H1 (cell line): ENCODE data around the gene CLCNKB. TPM values are rescaled to one million over a fixed set of nuclear protein-coding genes. Genes with fewer than 3 reads are reported as not detected.

ENCODE experiments used
- CTCF ChIA-PET: fragments of 300-600 bp; sonication (Branson Sonifier 250); formaldehyde crosslinking; loops from one replicate; lab custom pipeline; 2021; ENCODE audit not compliant: partially characterized antibody; lab: Charles Lee
- POLR2A ChIA-PET: fragments of 300-600 bp; sonication (Branson Sonifier 250); formaldehyde crosslinking; loops from one replicate; lab custom pipeline; 2021; ENCODE audit warnings: inconsistent platforms; ENCODE audit not compliant: partially characterized antibody; lab: Charles Lee
- DNase-seq, 2 experiments: peaks; one replicate each; pipeline versions ENCODE4 v3.0.0 to v3.0.0-alpha.2; 2010 to 2022; ENCODE audit warnings: low spot score in 2 of 2, low read depth in 1 of 2, mixed read lengths in 1 of 2
- FAIRE-seq: peaks from 2 replicates; lab custom pipeline; 2011; peaks lifted over from hg19 to GRCh38; lab: Jason Lieb, UNC
- H2AFZ ChIP-seq: 2 replicates; pipeline ENCODE4 v1.8.1; 2012; ENCODE audit warnings: low read length, inconsistent platforms
- H2AK5ac ChIP-seq: 2 replicates; pipeline ENCODE4 v1.6.1; 2013; ENCODE audit warnings: low read depth, low read length
- H2BK120ac ChIP-seq: replicated peaks from 2 replicates; pipeline ENCODE3; 2013; ENCODE audit warnings: low read depth, low read length, inconsistent platforms
- H2BK12ac ChIP-seq: 2 replicates; pipeline ENCODE4 v1.6.1; 2013; ENCODE audit warnings: low read depth, low read length
- H2BK15ac ChIP-seq: 2 replicates; pipeline ENCODE4 v1.6.1; 2013; ENCODE audit warnings: low read length
- H2BK20ac ChIP-seq: 2 replicates; pipeline ENCODE4 v1.6.1; 2013; ENCODE audit warnings: low read length
- H2BK5ac ChIP-seq: 2 replicates; pipeline ENCODE4 v1.6.1; 2013; ENCODE audit warnings: low read depth, low read length
- H3K14ac ChIP-seq: 2 replicates; pipeline ENCODE4 v1.6.1; 2013; ENCODE audit warnings: inconsistent platforms; ENCODE audit not compliant: insufficient read length
- H3K18ac ChIP-seq: 2 replicates; pipeline ENCODE4 v1.6.1; 2013; ENCODE audit warnings: low read length; ENCODE audit errors: extremely low read depth
- H3K23ac ChIP-seq: 2 replicates; pipeline ENCODE4 v1.6.1; 2013; ENCODE audit warnings: inconsistent platforms; ENCODE audit not compliant: insufficient read length
- H3K23me2 ChIP-seq: 2 replicates; pipeline ENCODE4 v1.6.1; 2013; ENCODE audit warnings: low read depth, low read length
- H3K27ac ChIP-seq: 2 replicates; pipeline ENCODE4 v1.6.1; 2011; ENCODE audit warnings: low read depth, low read length, inconsistent platforms
- H3K27me3 ChIP-seq, 4 experiments: replicated peaks in 1 of 4; 1 replicate in 1 of 4; 2 replicates in 3 of 4; pipeline versions ENCODE4 v1.6.1 to v1.8.1; 2011 to 2013; ENCODE audit warnings: low read length in 3 of 4, mild to moderate bottlenecking in 3 of 4, inconsistent platforms in 2 of 4, mixed read lengths in 2 of 4, moderate library complexity in 1 of 4; ENCODE audit not compliant: control insufficient read depth in 3 of 4, insufficient read depth in 3 of 4; ENCODE audit errors: extremely low read depth in 1 of 4
- H3K36me3 ChIP-seq, 4 experiments: 2 replicates each; pipeline versions ENCODE4 v1.6.1 to v1.8.1; 2011 to 2013; ENCODE audit warnings: mild to moderate bottlenecking in 4 of 4, low read length in 3 of 4, moderate library complexity in 2 of 4, control low read depth in 1 of 4, inconsistent platforms in 1 of 4; ENCODE audit not compliant: insufficient read depth in 4 of 4, control insufficient read depth in 2 of 4
- H3K4ac ChIP-seq: replicated peaks from 2 replicates; pipeline ENCODE3; 2013; ENCODE audit warnings: low read length, low read depth, mixed read lengths, inconsistent platforms; ENCODE audit not compliant: insufficient read length
- H3K4me1 ChIP-seq, 4 experiments: replicated peaks in 1 of 4; 1 replicate in 1 of 4; 2 replicates in 3 of 4; pipeline versions ENCODE4 v1.6.1 to v1.8.1; 2011 to 2013; ENCODE audit warnings: low read length in 3 of 4, inconsistent platforms in 2 of 4, mixed read lengths in 1 of 4; ENCODE audit not compliant: insufficient read depth in 4 of 4, control insufficient read depth in 3 of 4
- H3K4me2 ChIP-seq, 2 experiments: 2 replicates each; pipeline versions ENCODE4 v1.6.1 to v1.8.1; 2011 to 2013; ENCODE audit warnings: low read depth in 2 of 2, low read length in 2 of 2, control low read depth in 1 of 2, inconsistent platforms in 1 of 2, mild to moderate bottlenecking in 1 of 2; ENCODE audit not compliant: insufficient read depth in 1 of 2
- H3K4me3 ChIP-seq, 4 experiments: fragments of 200-600, 300-600 bp in 1 of 4; sonication (generic), shearing (Covaris generic), sonication (Bioruptor Twin) in 1 of 4; 2 replicates each; pipeline versions ENCODE4 v1.5.1 to v1.8.1; 2011 to 2016; ENCODE audit warnings: low read length in 4 of 4, low read depth in 3 of 4, control low read depth in 2 of 4, inconsistent platforms in 2 of 4, mild to moderate bottlenecking in 2 of 4, mixed read lengths in 1 of 4, moderate library complexity in 1 of 4; ENCODE audit not compliant: insufficient read depth in 2 of 4; ENCODE audit errors: extremely low read depth in 1 of 4
- H3K56ac ChIP-seq: replicated peaks from 2 replicates; pipeline ENCODE3; 2013; ENCODE audit warnings: low read depth, mild to moderate bottlenecking, mixed read lengths, low read length, inconsistent platforms; ENCODE audit not compliant: insufficient read length
- H3K79me1 ChIP-seq: 2 replicates; pipeline ENCODE4 v1.6.1; 2013; ENCODE audit warnings: low read depth, low read length, control low read depth
- H3K79me2 ChIP-seq, 2 experiments: 2 replicates each; pipeline versions ENCODE4 v1.6.1 to v1.8.1; 2012 to 2013; ENCODE audit warnings: low read length in 2 of 2, mild to moderate bottlenecking in 2 of 2, inconsistent platforms in 1 of 2; ENCODE audit not compliant: insufficient read depth in 2 of 2, control insufficient read depth in 1 of 2
- H3K9ac ChIP-seq, 4 experiments: replicated peaks in 1 of 4; 1 replicate in 1 of 4; 2 replicates in 3 of 4; pipeline versions ENCODE4 v1.6.1 to v1.8.1; 2011 to 2013; ENCODE audit warnings: low read depth in 3 of 4, low read length in 3 of 4, control low read depth in 2 of 4, mild to moderate bottlenecking in 2 of 4, moderate library complexity in 2 of 4, inconsistent platforms in 1 of 4; ENCODE audit errors: extremely low read depth in 1 of 4
- H3K9me3 ChIP-seq, 2 experiments: 2 replicates each; pipeline versions ENCODE4 v1.6.1 to v1.8.1; 2012 to 2013; ENCODE audit warnings: mild to moderate bottlenecking in 2 of 2, moderate library complexity in 2 of 2, control low read depth in 1 of 2, inconsistent platforms in 1 of 2, low read depth in 1 of 2, low read length in 1 of 2, mixed read lengths in 1 of 2; ENCODE audit not compliant: insufficient read depth in 2 of 2
- H4K20me1 ChIP-seq, 2 experiments: replicated peaks in 1 of 2; 2 replicates each; pipeline versions ENCODE3 to v1.8.1; 2011 to 2013; ENCODE audit warnings: inconsistent platforms in 2 of 2, low read length in 2 of 2, mild to moderate bottlenecking in 1 of 2; ENCODE audit not compliant: insufficient read depth in 2 of 2, control insufficient read depth in 1 of 2
- H4K5ac ChIP-seq: 2 replicates; pipeline ENCODE4 v1.6.1; 2013; ENCODE audit warnings: low read length, low read depth, mixed read lengths, inconsistent platforms; ENCODE audit not compliant: insufficient read length
- H4K8ac ChIP-seq: 2 replicates; pipeline ENCODE4 v1.8.0; 2013; ENCODE audit warnings: mild to moderate bottlenecking, moderate library complexity, low read length, inconsistent platforms; ENCODE audit not compliant: insufficient read depth; ENCODE audit errors: extremely low read depth
- H4K91ac ChIP-seq: replicated peaks from 2 replicates; pipeline ENCODE3; 2013; ENCODE audit warnings: low read length, mixed read lengths, inconsistent platforms; ENCODE audit not compliant: insufficient read length
- BCL11A ChIP-seq, 2 experiments: IDR thresholded peaks; one replicate each; pipeline ENCODE4 v1.6.1; 2011; ENCODE audit warnings: low read depth in 2 of 2, low read length in 2 of 2, mild to moderate bottlenecking in 2 of 2
- CBX5 ChIP-seq: fragments of 300-800, 300-1000 bp; sonication (generic); IDR thresholded peaks from 2 replicates; pipeline ENCODE4 v1.7.1; 2016; ENCODE audit warnings: antibody characterized with exemption, low read length, low read depth
- CEBPB ChIP-seq: IDR thresholded peaks from 2 replicates; pipeline ENCODE4 v1.6.1; 2012; ENCODE audit warnings: low read depth, low read length
- EP300 ChIP-seq, 2 experiments: IDR thresholded peaks; 1 replicate in 1 of 2; 2 replicates in 1 of 2; pipeline ENCODE4 v1.6.1; 2011 to 2012; ENCODE audit warnings: low read depth in 2 of 2, low read length in 2 of 2, mild to moderate bottlenecking in 2 of 2, borderline replicate concordance in 1 of 2, inconsistent platforms in 1 of 2, moderate library complexity in 1 of 2
- EZH2 ChIP-seq: fragments of 200-600 bp; sonication (generic); IDR thresholded peaks from 2 replicates; pipeline ENCODE4 v1.7.1; 2012; ENCODE audit warnings: low read depth, mild to moderate bottlenecking, moderate library complexity, low read length, inconsistent platforms; ENCODE audit not compliant: severe bottlenecking
- MAFK ChIP-seq: IDR thresholded peaks from 2 replicates; pipeline ENCODE4 v1.6.1; 2012; ENCODE audit warnings: low read depth, mild to moderate bottlenecking, improper control_type of control experiment, low read length
- NANOG ChIP-seq: IDR thresholded peaks from 2 replicates; pipeline ENCODE4 v1.6.1; 2011; ENCODE audit warnings: low read length, low read depth, mild to moderate bottlenecking, inconsistent platforms; ENCODE audit not compliant: insufficient read depth, poor library complexity, severe bottlenecking
- POLR2A ChIP-seq, 2 experiments: IDR thresholded peaks; 1 replicate in 1 of 2; 2 replicates in 1 of 2; pipeline ENCODE4 v1.6.1; 2011; ENCODE audit warnings: low read depth in 2 of 2, low read length in 2 of 2, mild to moderate bottlenecking in 2 of 2; ENCODE audit errors: control extremely low read depth in 1 of 2
- SAP30 ChIP-seq: fragments of 300-600 bp; sonication (generic); IDR thresholded peaks from 2 replicates; pipeline ENCODE4 v1.7.1; 2012; ENCODE audit warnings: low read length, moderate library complexity, mild to moderate bottlenecking, inconsistent platforms; ENCODE audit not compliant: insufficient read depth, insufficient replicate concordance
- SIRT6 ChIP-seq: IDR thresholded peaks from one replicate; pipeline ENCODE4 v1.7.1; 2012; ENCODE audit warnings: low read length, inconsistent platforms
- ZNF274 ChIP-seq: IDR thresholded peaks from 2 replicates; pipeline ENCODE4 v1.7.0; 2012; ENCODE audit warnings: low read length, borderline replicate concordance; ENCODE audit errors: extremely low read depth
- WGBS, 2 experiments: shearing (Covaris generic) in 1 of 2; methylation state at CpG; one replicate each; pipeline versions ENCODE4 v1.1.6 to v1.1.7; 2013 to 2015; ENCODE audit warnings: low lambda C conversion rate in 2 of 2, mixed read lengths in 2 of 2, inconsistent platforms in 1 of 2, low coverage in 1 of 2, missing lambda C conversion rate in 1 of 2; ENCODE audit not compliant: insufficient replicate concordance in 2 of 2, insufficient coverage in 1 of 2, insufficient read length in 1 of 2; ENCODE audit errors: extremely low coverage in 1 of 2, missing lambda C conversion rate in 1 of 2; 5-methylcytosine and 5-hydroxymethylcytosine counted together
- polyA plus RNA-seq, 7 experiments: library from polyadenylated mRNA; depleted of rRNA in 3 of 7; stranded (reverse) in 5 of 7; unstranded in 2 of 7; fragments of >200 nt in 5 of 7; fragments of 200-250 nt in 2 of 7; gene quantifications; 1 replicate in 5 of 7; 2 replicates in 1 of 7; 4 replicates in 1 of 7; pipeline versions ENCODE4 v1.2.1 to v1.2.3, GENCODE V29; 2011 to 2013; ENCODE audit warnings: missing spikeins in 2 of 7, mixed read lengths in 2 of 7
- total RNA-seq: library from RNA; stranded (reverse); fragmentation: NEBNext Ultra II Directional; extraction: Animal tissue kit (Norgen Biotek cat#: 25700); gene quantifications from 2 replicates; pipeline ENCODE4 v1.2.1, GENCODE V29; 2021

Gene CLCNKB
- total and polyA plus RNA-seq, 2 of the 8 experiments (the other 6 are each of a cell fraction or from before 2014, with no cell fraction given) = 1.2 to 3.5 TPM

DNA sequence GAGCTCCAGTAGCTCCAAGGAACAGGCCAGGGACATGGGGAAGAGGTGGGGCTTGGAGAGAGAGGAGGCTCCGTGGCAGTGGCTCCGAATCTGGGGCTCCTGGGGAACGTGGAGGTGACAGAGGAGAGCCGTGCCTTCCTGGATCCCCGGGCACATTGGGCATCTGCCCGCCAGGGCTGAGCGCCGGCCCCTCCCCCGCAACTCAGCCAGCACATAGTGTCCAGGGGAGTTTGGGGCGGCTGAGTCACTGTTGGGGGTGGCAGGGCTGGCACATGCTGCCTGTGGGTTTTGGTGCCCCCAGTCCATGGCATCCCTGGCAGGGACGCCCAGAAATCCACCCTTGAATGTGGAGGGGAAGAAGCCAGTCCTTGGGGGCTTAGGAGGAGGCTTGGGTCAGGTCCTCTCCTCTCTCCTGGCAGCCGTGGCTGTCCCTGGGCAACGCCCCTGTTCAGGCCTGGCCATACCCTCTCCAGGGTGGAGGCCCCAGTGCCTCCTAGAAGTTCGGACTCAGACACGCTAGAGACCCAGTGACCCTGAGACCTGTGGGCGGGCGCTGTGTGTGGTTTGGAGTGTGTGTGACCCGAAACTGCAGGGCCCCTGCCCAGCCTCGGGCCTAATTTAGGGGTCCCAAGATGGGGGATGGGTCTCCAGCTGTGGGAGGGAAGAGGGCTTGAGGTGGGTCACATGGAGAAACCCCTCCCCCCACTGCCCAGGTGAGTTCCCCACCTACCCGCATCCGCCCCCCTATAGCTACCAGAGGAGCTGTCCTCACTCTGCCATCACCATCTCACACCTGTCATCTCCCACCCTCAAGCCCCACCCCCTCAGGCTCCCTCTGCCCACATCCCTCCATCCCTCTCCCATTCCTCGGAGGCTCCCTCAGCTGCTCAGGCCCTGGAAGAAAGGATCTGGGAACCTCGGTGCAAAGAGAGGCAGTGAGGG lies 27.4 kb upstream of the CLCNKB start:
- peak overlapping the region; percentile 81; the same call in 1 of the 2 replicates for H2BK15ac ChIP-seq
- H3K36me3 ChIP-seq = no peaks in the 10 kb centered on the region
- H3K4me2 ChIP-seq = no peak overlapping the region
- H4K8ac ChIP-seq = peak overlapping the region; percentile 26; the same call in 1 of the 2 replicates
- POLR2A ChIA-PET = interaction anchor here (0.6 to 1.3 kb wide), 4 partner anchors 9 to 249 kb away, joined by 3 to 5 read pairs (median 3); no protein-coding TSS in a partner anchor
- no peak overlapping the region for H4K91ac ChIP-seq
- H2BK5ac ChIP-seq = peak overlapping the region; percentile 16; the same call in 1 of the 2 replicates
- H2AFZ ChIP-seq = no peak overlapping the region
- peaks cover 0 to 2% (median 0%) of the 10 kb centered on the region in 4 experiments; a peak in 1 of 7 replicates for H3K27me3 ChIP-seq
- FAIRE-seq (no peak), DNase-seq (no peak)
- H3K9me3 ChIP-seq = no peaks in the 10 kb centered on the region
- H3K9ac ChIP-seq = no peak overlapping the region
- no peak overlapping the region for H4K5ac ChIP-seq
- no peak overlapping the region for H3K14ac ChIP-seq
- no peaks in the 10 kb centered on the region for H3K79me1 ChIP-seq
- H2BK120ac ChIP-seq = no peak overlapping the region
- no peak overlapping the region for H2BK20ac ChIP-seq
- WGBS, 2 experiments = 88% methylated on average over 22 of the region's 23 CpGs; no CpG with 5 or more reads in 1 of the 2 experiments
- no peak overlapping the region for H2AK5ac ChIP-seq
- H2BK12ac ChIP-seq = peak overlapping the region; percentile 68; the same call in 1 of the 2 replicates
- no peak overlapping the region for H3K23ac ChIP-seq
- CTCF ChIA-PET = interaction anchor here (0.9 to 6.6 kb wide), 8 partner anchors 9 to 92 kb away, joined by 3 to 41 read pairs (median 3); no protein-coding TSS in a partner anchor
- no peaks in the 10 kb centered on the region for H3K79me2 ChIP-seq
- H3K4me3 ChIP-seq = no peak overlapping the region
- peaks cover 5 to 37% (median 22%) of the 10 kb centered on the region in 4 experiments for H3K4me1 ChIP-seq
- H3K4ac ChIP-seq = no peak overlapping the region
- H3K18ac ChIP-seq = no peak overlapping the region
- no peaks in the 10 kb centered on the region; the same call in 1 of the 2 replicates for H3K23me2 ChIP-seq
- H3K56ac ChIP-seq = no peak overlapping the region
- H4K20me1 ChIP-seq = no peaks in the 10 kb centered on the region
- H3K27ac ChIP-seq = no peak overlapping the region
- TF ChIP-seq ZNF274 (no peak), NANOG (no peak), CEBPB (no peak), EZH2 (no peak), MAFK (no peak), SAP30 (no peak), POLR2A (IDR thresholded peaks at IDR 0.05; ENCODE audit: control extremely low read depth in 1 of 2, low read depth in 2 of 2, low read length in 2 of 2) (no peak), BCL11A (IDR thresholded peaks at IDR 0.05; ENCODE audit: low read depth in 2 of 2, low read length in 2 of 2) (no peak), SIRT6 (no peak), CBX5 (no peak), EP300 (IDR thresholded peaks at IDR 0.05; ENCODE audit: borderline replicate concordance in 1 of 2, low read depth in 2 of 2, low read length in 2 of 2) (no peak)
